ENCODE results near the gene MAB21L4. TPM values are rescaled to one million over a fixed set of nuclear protein-coding genes. Genes with fewer than 3 reads are reported as not detected.

The MAB21L4 gene
- total RNA-seq, 1 donor from 2014 or later = 2.1 TPM

- Histone ChIP-seq H3K4me3 (ENCODE audit: low read depth, low read length) (no peak overlapping the region), H3K27me3 (ENCODE audit: control insufficient read depth, insufficient read depth, low read length) (peaks cover 3% of the 10 kb centered on the region), H3K36me3 (ENCODE audit: control insufficient read depth, insufficient read depth, low read length) (no peaks in the 10 kb centered on the region)
- no peak for TF ChIP-seq CTCF (IDR thresholded peaks at IDR 0.05; ENCODE audit: insufficient read depth, low read length, poor library complexity, severe bottlenecking)
- no peak for DNase-seq (ENCODE audit: low read depth)
Observed at GRCh38 chr2:240855670-240856069, 40.3 kb downstream of the MAB21L4 start.

- no peak overlapping the region for H3K4me3 ChIP-seq (ENCODE audit: low read depth, low read length)
- no peaks in the 10 kb centered on the region for H3K36me3 ChIP-seq (ENCODE audit: control insufficient read depth, insufficient read depth, low read length)
- no peak for TF ChIP-seq CTCF (IDR thresholded peaks at IDR 0.05; ENCODE audit: insufficient read depth, low read length, poor library complexity, severe bottlenecking)
- DNase-seq (ENCODE audit: low read depth) = no peak
- H3K27me3 ChIP-seq (ENCODE audit: control insufficient read depth, insufficient read depth, low read length) = peaks cover 3% of the 10 kb centered on the region
Observed at GRCh38 chr2:240852671-240853314, 43.2 kb downstream of the MAB21L4 start.

GRCh38 chr2:240851078-240851991 lies 44.6 kb downstream of the MAB21L4 start:
- no peaks in the 10 kb centered on the region for H3K36me3 ChIP-seq (ENCODE audit: control insufficient read depth, insufficient read depth, low read length)
- no peak for DNase-seq (ENCODE audit: low read depth)
- H3K4me3 ChIP-seq (ENCODE audit: low read depth, low read length) = no peak overlapping the region
- H3K27me3 ChIP-seq (ENCODE audit: control insufficient read depth, insufficient read depth, low read length) = peaks cover 3% of the 10 kb centered on the region
- TF ChIP-seq CTCF (IDR thresholded peaks at IDR 0.05; ENCODE audit: insufficient read depth, low read length, poor library complexity, severe bottlenecking) = peak; percentile 91

- no peaks in the 10 kb centered on the region for H3K36me3 ChIP-seq (ENCODE audit: control insufficient read depth, insufficient read depth, low read length)
- TF ChIP-seq CTCF (IDR thresholded peaks at IDR 0.05; ENCODE audit: insufficient read depth, low read length, poor library complexity, severe bottlenecking) = no peak
- no peak for DNase-seq (ENCODE audit: low read depth)
- no peak overlapping the region for H3K4me3 ChIP-seq (ENCODE audit: low read depth, low read length)
- H3K27me3 ChIP-seq (ENCODE audit: control insufficient read depth, insufficient read depth, low read length) = peaks cover 3% of the 10 kb centered on the region
Observed at GRCh38 chr2:240850756-240851077, 45.2 kb downstream of the MAB21L4 start.

- no peak overlapping the region for H3K4me3 ChIP-seq (ENCODE audit: low read depth, low read length)
- no peaks in the 10 kb centered on the region for H3K36me3 ChIP-seq (ENCODE audit: control insufficient read depth, insufficient read depth, low read length)
- TF ChIP-seq CTCF (IDR thresholded peaks at IDR 0.05; ENCODE audit: insufficient read depth, low read length, poor library complexity, severe bottlenecking) = no peak
- DNase-seq (ENCODE audit: low read depth) = no peak
- H3K27me3 ChIP-seq (ENCODE audit: control insufficient read depth, insufficient read depth, low read length) = peaks cover 3% of the 10 kb centered on the region
Observed at GRCh38 chr2:240850026-240850425, 45.9 kb downstream of the MAB21L4 start.
